Measurements from ENCODE around the gene TAS2R5. TPM values are rescaled to one million over a fixed set of nuclear protein-coding genes. Genes with fewer than 3 reads are reported as not detected.
A peak's percentile ranks its signal among the peaks of the same experiment; 100 is the strongest.

TAS2R5 gene
- total RNA-seq, 1 experiment from 2014 or later = 0.92 TPM

DNA sequence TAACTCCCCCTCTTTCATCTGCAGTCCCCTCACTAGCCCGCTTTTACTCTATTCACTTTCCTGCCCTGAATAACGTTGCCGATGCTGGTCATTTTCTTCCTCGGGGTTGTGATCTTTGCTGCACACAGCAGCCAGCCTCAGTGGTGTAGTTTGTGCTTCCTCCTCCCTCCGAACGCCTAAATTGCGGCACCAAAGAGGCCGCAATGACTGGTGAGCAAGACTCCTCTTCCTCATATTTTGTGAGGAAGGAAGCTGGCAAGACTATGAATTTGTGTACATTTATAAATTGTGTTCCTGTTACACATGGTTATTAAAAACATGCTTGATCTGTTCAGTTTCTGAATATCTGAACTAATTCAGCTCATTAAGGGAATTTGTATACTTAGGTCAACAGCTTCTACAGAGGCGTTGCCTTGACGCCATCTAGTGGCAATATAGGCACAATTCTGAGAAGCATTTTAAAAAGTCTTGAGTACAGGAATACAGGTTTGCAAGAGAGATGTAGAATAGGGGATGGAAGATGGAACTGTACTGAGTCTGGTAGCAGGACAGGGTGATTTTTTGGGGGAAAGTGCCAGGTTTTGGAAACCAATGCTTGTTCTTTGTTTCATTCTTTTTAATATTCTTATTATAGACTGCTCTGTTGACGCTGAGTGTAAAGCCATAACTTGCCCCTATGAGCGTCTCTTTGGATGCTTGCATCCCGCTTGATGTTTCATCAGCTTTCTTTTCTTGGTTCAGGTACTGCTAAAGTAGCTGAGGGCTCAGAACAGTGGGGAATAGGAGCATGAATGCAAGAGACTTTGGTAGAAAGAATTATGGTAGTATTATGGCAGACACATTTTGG is 4.1 kb upstream of the TAS2R5 start:
- Histone ChIP-seq H2BK5ac (ENCODE audit: insufficient read length, low read length) (no peak overlapping the region), H4K8ac (replicated peaks; ENCODE audit: insufficient read length, low read depth, low read length) (no peak overlapping the region), H3K79me1 (ENCODE audit: insufficient read depth, low read depth, low read length, poor library complexity, severe bottlenecking) (no peaks in the 10 kb centered on the region), H2BK15ac (ENCODE audit: low read depth, low read length) (no peak overlapping the region), H3K4me1 (ENCODE audit: insufficient read depth, low read length) (no peaks in the 10 kb centered on the region), H3K14ac (ENCODE audit: insufficient read depth, low read length) (no peak overlapping the region), H2BK120ac (ENCODE audit: low read depth, low read length, poor library complexity, severe bottlenecking) (no peak overlapping the region), H3K56ac (ENCODE audit: insufficient read length, low read depth, low read length) (no peak overlapping the region), H2BK12ac (ENCODE audit: insufficient read length, low read depth, low read length) (no peak overlapping the region), H4K5ac (ENCODE audit: insufficient read length, low read depth, low read length) (no peak overlapping the region), H3T11ph (ENCODE audit: low read length) (no peak overlapping the region), H3K27ac (ENCODE audit: insufficient read length, low read depth, low read length) (no peak overlapping the region), H3K4me2 (ENCODE audit: insufficient read depth, insufficient read length, low read length) (no peak overlapping the region), H3K9me3 (ENCODE audit: control insufficient read depth, low read depth, low read length) (no peaks in the 10 kb centered on the region), H2BK20ac (ENCODE audit: low read depth, low read length, poor library complexity, severe bottlenecking) (no peak overlapping the region), H2AK5ac (ENCODE audit: insufficient read length, low read length) (no peak overlapping the region), H3K18ac (ENCODE audit: insufficient read length, low read depth, low read length) (no peak overlapping the region), H4K20me1 (ENCODE audit: control insufficient read depth, insufficient read depth, insufficient read length) (no peaks in the 10 kb centered on the region), H2AFZ (ENCODE audit: low read length) (no peak overlapping the region), H3K23me2 (ENCODE audit: insufficient read length, low read depth, low read length, poor library complexity, severe bottlenecking) (no peaks in the 10 kb centered on the region), H3K4ac (ENCODE audit: low read depth, low read length) (no peak overlapping the region), H3K27me3 (ENCODE audit: insufficient read depth, low read length) (no peaks in the 10 kb centered on the region), H3K79me2 (ENCODE audit: insufficient read depth, low read length) (no peaks in the 10 kb centered on the region), H4K91ac (ENCODE audit: insufficient read length, low read depth, low read length) (no peak overlapping the region), H3K9ac (ENCODE audit: extremely low read depth, insufficient read length, low read length) (no peak overlapping the region), H3K23ac (ENCODE audit: insufficient read length, low read depth, low read length) (no peak overlapping the region)
- Mint-ChIP-seq H3K27me3 (ENCODE audit: low read depth) (no peaks in the 10 kb centered on the region), H3K9me3 (no peaks in the 10 kb centered on the region), H3K27ac (peak overlapping the region in 1 of 3 experiments; percentile 86; a peak in 2 of 7 replicates), H3K4me1 (no peaks in the 10 kb centered on the region), H3K4me3 (no peak overlapping the region), H3K36me3 (ENCODE audit: insufficient read depth in 1 of 3, low read depth in 3 of 3) (peaks cover 2 to 8% (median 7%) of the 10 kb centered on the region in 3 experiments; a peak in 4 of 7 replicates)
- DNase-seq = no peak
- WGBS (ENCODE audit: extremely low coverage, insufficient read length, low lambda C conversion rate) = no CpG with 5 or more reads among the region's 13 CpGs
- TF ChIP-seq, protein P1, sequence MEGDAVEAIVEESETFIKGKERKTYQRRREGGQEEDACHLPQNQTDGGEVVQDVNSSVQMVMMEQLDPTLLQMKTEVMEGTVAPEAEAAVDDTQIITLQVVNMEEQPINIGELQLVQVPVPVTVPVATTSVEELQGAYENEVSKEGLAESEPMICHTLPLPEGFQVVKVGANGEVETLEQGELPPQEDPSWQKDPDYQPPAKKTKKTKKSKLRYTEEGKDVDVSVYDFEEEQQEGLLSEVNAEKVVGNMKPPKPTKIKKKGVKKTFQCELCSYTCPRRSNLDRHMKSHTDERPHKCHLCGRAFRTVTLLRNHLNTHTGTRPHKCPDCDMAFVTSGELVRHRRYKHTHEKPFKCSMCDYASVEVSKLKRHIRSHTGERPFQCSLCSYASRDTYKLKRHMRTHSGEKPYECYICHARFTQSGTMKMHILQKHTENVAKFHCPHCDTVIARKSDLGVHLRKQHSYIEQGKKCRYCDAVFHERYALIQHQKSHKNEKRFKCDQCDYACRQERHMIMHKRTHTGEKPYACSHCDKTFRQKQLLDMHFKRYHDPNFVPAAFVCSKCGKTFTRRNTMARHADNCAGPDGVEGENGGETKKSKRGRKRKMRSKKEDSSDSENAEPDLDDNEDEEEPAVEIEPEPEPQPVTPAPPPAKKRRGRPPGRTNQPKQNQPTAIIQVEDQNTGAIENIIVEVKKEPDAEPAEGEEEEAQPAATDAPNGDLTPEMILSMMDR (conservative IDR thresholded peaks at IDR 0.05) = peak; percentile 87

Data from H9 (cell line).